Spleen (tissue), 11 donors: Measurements from ENCODE around the gene GDI1. TPM values are rescaled to one million over a fixed set of nuclear protein-coding genes. Genes with fewer than 3 reads are reported as not detected.

Source experiments
- DNase-seq: peaks from one replicate; pipeline ENCODE4 v3.0.0-alpha.2; 2020
- H3K27ac ChIP-seq, 8 donors: fragments of 200-600 bp; sonication (generic) in 7 of 8; 1 replicate in 4 of 8; 2 replicates in 4 of 8; pipeline versions ENCODE4 v1.5.0 to v1.8.0; 2016 to 2021; ENCODE audit warnings: inconsistent platforms in 4 of 8, mild to moderate bottlenecking in 4 of 8, moderate library complexity in 1 of 8
- H3K27me3 ChIP-seq, 7 donors: fragments of 200-600 bp; sonication (generic) in 6 of 7; replicated peaks in 1 of 7; 1 replicate in 4 of 7; 2 replicates in 3 of 7; pipeline versions ENCODE4 v1.5.0 to v1.8.0; 2016 to 2021; ENCODE audit warnings: inconsistent platforms in 3 of 7, mild to moderate bottlenecking in 1 of 7
- H3K36me3 ChIP-seq, 6 donors: fragments of 200-600 bp; sonication (generic) in 5 of 6; 1 replicate in 4 of 6; 2 replicates in 2 of 6; pipeline versions ENCODE4 v1.5.0 to v1.8.0; 2016 to 2021; ENCODE audit warnings: inconsistent platforms in 2 of 6
- H3K4me1 ChIP-seq, 6 donors: fragments of 200-600 bp; sonication (generic) in 5 of 6; 1 replicate in 3 of 6; 2 replicates in 3 of 6; pipeline versions ENCODE4 v1.5.0 to v1.8.0; 2016 to 2021; ENCODE audit warnings: inconsistent platforms in 3 of 6
- H3K4me3 ChIP-seq, 8 donors: fragments of 200-600 bp; sonication (generic) in 7 of 8; 1 replicate in 4 of 8; 2 replicates in 4 of 8; pipeline versions ENCODE4 v1.5.0 to v1.8.0; 2016 to 2021; ENCODE audit warnings: inconsistent platforms in 4 of 8, mild to moderate bottlenecking in 4 of 8, moderate library complexity in 2 of 8
- H3K9me3 ChIP-seq, 8 donors: fragments of 200-600 bp; sonication (generic) in 7 of 8; 1 replicate in 4 of 8; 2 replicates in 4 of 8; pipeline versions ENCODE4 v1.5.0 to v1.8.0; 2016 to 2021; ENCODE audit warnings: inconsistent platforms in 4 of 8
- POLR2A ChIP-seq, 3 donors: fragments of 450-650 bp; IDR thresholded peaks; one replicate each; pipeline ENCODE4 v1.5.1; 2017; ENCODE audit warnings: antibody characterized with exemption in 3 of 3, mild to moderate bottlenecking in 1 of 3
- POLR2AphosphoS5 ChIP-seq, 3 donors: sonication (generic); formaldehyde crosslinking; IDR thresholded peaks; one replicate each; pipeline ENCODE4 v1.5.1; 2017; ENCODE audit warnings: antibody characterized with exemption in 3 of 3
- WGBS, 5 donors: extraction: QIAGEN DNeasy Blood & Tissue Kit in 3 of 5; methylation state at CpG; one replicate each; pipeline versions ENCODE4 v1.1.5 to v1.1.7; 2013 to 2018; 5-methylcytosine and 5-hydroxymethylcytosine counted together
- intact Hi-C: fragments of 100-400 bp; cut with DNase I; formaldehyde crosslinking; loops from one replicate; pipeline ENCODE4 v1.15.0; 2023; ENCODE audit warnings: low total_unique reads
- polyA plus RNA-seq, 3 donors: library from polyadenylated mRNA; stranded (reverse); fragments of 200-250 nt; gene quantifications; one replicate each; pipeline ENCODE4 v1.2.1, GENCODE V29; 2013
- total RNA-seq, 7 donors: library from RNA; depleted of rRNA in 3 of 7; stranded (reverse); fragments of >200 nt in 3 of 7; fragmentation: NEBNext Ultra II Directional in 4 of 7; extraction: Animal tissue kit (Norgen Biotek cat#: 25700) in 4 of 7; gene quantifications; one replicate each; pipeline versions ENCODE4 v1.1.0 to v1.2.1, GENCODE V29; 2016 to 2021
- TF ChIP-seq, protein P1 (sequence below), 11 experiments: fragments of 200-600 bp in 7 of 11; fragments of 450-650 bp in 4 of 11; sonication (generic) in 4 of 11; IDR thresholded peaks in 8 of 11; conservative IDR thresholded peaks in 3 of 11; 1 replicate in 7 of 11; 2 replicates in 4 of 11; pipeline versions ENCODE4 v1.4.0 to v1.8.0; 2016 to 2021; ENCODE audit warnings: antibody characterized with exemption in 11 of 11, inconsistent platforms in 4 of 11, mild to moderate bottlenecking in 1 of 11
- donor health status: healthy with polysubstance abuse.
- donor health status: DM: no; HTN: no; CAD: no; lungs with moderate emphysema.
- donor health status: DM: no; HTN: no; CAD: no.
- donor health status: Bipolar disorder and iron deficiency.
- donor health status: healthy.
- donor health status: DM: no; HTN: no; CAD: no.
- donor health status: DM: yes; HTN: yes; CAD: no.

The GDI1 gene
- total and polyA plus RNA-seq, 10 donors: 56.2 to 137 (median 111) TPM

DNA sequence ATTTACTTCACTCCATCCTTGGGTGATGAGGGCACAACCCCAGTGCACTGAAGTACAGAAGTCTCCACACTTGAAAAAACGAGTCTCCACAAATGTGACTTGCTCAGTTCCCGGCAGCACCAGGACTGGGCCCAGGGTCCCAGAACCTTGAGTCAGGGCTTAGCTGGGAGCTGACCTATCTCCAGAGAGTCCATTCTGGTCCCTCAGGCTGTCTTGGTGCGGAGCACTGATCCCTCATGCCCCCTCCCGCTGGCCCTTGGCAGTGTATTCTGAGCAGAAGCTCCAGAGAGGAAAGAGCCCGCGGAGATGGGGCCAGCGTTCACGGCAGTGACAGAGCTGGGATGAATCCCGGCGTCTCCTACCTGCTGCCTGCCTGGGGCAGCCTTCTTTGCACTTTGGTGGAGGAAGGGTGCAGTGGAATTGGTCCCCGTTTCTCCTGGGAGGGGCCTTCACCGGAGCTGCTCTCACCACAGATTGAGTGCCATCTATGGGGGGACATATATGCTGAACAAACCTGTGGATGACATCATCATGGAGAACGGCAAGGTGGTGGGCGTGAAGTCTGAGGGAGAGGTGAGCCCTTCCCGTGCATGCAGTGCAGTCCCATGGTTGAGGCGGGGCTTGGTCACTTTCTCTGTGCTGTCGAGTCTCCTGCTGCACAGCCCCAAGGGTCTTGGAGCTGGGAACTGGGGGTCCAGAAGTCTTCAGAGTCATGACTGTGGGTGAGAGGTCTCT, 3.8 kb downstream of the GDI1 start:
- TF ChIP-seq POLR2A (IDR thresholded peaks at IDR 0.05): no peak
- no peak overlapping the region for H3K4me3 ChIP-seq
- intact Hi-C loops: no loop called here
- H3K4me1 ChIP-seq: peaks cover 9 to 77% (median 33%) of the 10 kb centered on the region in 6 donors
- H3K27ac ChIP-seq: peak overlapping the region in 2 of 8 donors; percentile 32 to 42
- peaks cover 0 to 54% (median 18%) of the 10 kb centered on the region in 6 donors for H3K36me3 ChIP-seq
- peak; percentile 65 for DNase-seq
- H3K9me3 ChIP-seq: no peaks in the 10 kb centered on the region
- H3K27me3 ChIP-seq: peaks cover 0 to 6% (median 0%) of the 10 kb centered on the region in 7 donors
- WGBS, 5 donors: 86 to 91% (median 90%) methylated on average over 10 to 17 of the region's 17 CpGs

DNA sequence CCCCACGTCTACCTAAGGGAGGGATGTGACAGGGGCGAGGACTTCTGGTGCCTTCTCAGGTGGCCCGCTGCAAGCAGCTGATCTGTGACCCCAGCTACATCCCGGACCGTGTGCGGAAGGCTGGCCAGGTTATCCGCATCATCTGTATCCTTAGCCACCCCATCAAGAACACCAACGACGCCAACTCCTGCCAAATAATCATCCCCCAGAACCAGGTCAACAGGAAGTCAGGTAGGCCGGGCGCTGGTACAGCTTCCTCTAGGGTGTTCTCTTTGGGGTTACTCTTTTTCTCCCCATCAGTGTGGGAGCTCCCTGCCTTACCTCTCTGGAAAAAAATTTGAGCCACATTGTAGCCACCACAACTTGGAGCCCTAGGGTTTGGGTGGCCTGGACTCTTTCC, 4.6 kb downstream of the GDI1 start:
- no peak overlapping the region for H3K4me3 ChIP-seq
- peaks cover 9 to 75% (median 33%) of the 10 kb centered on the region in 6 donors for H3K4me1 ChIP-seq
- no peaks in the 10 kb centered on the region for H3K9me3 ChIP-seq
- H3K27ac ChIP-seq: peak overlapping the region in 2 of 8 donors; percentile 32 to 42
- peaks cover 0 to 59% (median 18%) of the 10 kb centered on the region in 6 donors for H3K36me3 ChIP-seq
- intact Hi-C loops: no loop called here
- peaks cover 0 to 6% (median 0%) of the 10 kb centered on the region in 7 donors for H3K27me3 ChIP-seq
- 82 to 95% (median 87%) methylated on average over 7 to 11 of the region's 11 CpGs for WGBS, 5 donors
- DNase-seq: peak; percentile 71
- TF ChIP-seq POLR2A (IDR thresholded peaks at IDR 0.05): no peak
- TF ChIP-seq, protein P1, sequence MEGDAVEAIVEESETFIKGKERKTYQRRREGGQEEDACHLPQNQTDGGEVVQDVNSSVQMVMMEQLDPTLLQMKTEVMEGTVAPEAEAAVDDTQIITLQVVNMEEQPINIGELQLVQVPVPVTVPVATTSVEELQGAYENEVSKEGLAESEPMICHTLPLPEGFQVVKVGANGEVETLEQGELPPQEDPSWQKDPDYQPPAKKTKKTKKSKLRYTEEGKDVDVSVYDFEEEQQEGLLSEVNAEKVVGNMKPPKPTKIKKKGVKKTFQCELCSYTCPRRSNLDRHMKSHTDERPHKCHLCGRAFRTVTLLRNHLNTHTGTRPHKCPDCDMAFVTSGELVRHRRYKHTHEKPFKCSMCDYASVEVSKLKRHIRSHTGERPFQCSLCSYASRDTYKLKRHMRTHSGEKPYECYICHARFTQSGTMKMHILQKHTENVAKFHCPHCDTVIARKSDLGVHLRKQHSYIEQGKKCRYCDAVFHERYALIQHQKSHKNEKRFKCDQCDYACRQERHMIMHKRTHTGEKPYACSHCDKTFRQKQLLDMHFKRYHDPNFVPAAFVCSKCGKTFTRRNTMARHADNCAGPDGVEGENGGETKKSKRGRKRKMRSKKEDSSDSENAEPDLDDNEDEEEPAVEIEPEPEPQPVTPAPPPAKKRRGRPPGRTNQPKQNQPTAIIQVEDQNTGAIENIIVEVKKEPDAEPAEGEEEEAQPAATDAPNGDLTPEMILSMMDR (IDR thresholded peaks at IDR 0.05 in 8 of 11, conservative IDR thresholded peaks at IDR 0.05 in 3 of 11): no peak
- no peak for TF ChIP-seq POLR2AphosphoS5 (IDR thresholded peaks at IDR 0.05)

DNA sequence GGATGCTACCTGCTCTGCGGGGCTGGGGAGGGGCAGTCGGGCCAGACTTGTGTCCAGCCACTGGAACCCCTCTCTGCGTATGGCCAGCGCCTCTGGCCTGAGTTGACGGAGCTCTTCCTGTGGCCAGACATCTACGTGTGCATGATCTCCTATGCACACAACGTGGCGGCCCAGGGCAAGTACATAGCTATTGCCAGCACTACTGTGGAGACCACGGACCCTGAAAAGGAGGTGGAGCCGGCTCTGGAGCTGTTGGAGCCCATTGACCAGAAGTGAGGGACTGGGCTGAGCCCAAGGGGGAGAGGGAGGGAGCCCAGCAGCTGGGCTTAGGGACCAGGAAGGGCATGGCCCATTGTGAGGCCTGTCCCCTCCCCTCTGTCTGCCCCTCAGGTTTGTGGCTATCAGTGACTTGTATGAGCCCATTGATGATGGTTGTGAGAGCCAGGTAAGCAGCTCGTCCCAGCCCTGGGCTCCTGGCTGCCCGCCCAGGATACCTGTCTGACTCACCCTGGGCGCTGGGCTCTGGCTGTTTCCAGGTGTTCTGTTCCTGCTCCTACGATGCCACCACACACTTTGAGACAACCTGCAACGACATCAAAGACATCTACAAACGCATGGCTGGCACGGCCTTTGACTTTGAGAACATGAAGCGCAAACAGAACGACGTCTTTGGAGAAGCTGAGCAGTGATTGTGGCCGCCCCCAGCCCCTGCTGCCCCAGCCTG, 5.2 kb downstream of the GDI1 start:
- Histone ChIP-seq H3K27me3 (peaks cover 0 to 6% (median 0%) of the 10 kb centered on the region in 7 donors), H3K9me3 (no peaks in the 10 kb centered on the region), H3K36me3 (peaks cover 0 to 64% (median 18%) of the 10 kb centered on the region in 6 donors), H3K27ac (peak overlapping the region in 1 of 8 donors; percentile 42), H3K4me3 (no peak overlapping the region), H3K4me1 (peaks cover 9 to 75% (median 33%) of the 10 kb centered on the region in 6 donors)
- WGBS, 5 donors: 79 to 95% (median 87%) methylated on average over 8 to 21 of the region's 21 CpGs
- TF ChIP-seq, protein P1 (IDR thresholded peaks at IDR 0.05 in 8 of 11, conservative IDR thresholded peaks at IDR 0.05 in 3 of 11): no peak
- no peak for TF ChIP-seq POLR2AphosphoS5 (IDR thresholded peaks at IDR 0.05)
- TF ChIP-seq POLR2A (IDR thresholded peaks at IDR 0.05): no peak
- DNase-seq: peak; percentile 65
- intact Hi-C loops: no loop called here

DNA sequence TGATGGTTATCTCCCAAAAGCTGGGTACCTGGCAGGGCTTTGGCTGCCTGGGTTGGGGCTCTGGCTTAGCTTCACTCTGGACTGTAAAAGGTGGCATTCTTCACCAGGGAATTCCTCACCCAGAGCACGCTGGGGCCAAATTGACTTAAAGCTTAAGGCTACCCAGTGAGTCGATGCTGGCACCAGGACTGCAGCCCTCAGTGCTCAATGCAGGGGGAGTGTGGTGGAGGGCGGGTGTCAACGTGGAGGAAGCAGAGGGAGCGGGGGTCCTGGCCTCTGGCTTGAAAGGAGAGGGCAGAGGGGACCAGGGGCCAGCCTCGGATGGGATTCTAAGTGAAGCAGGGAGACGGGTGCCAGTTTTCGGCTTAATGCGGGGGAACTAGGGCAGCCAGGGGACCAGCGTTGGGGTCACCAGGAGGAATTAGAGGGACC, 6.5 kb downstream of the GDI1 start:
- Histone ChIP-seq H3K27ac (peak overlapping the region; percentile 46 to 91 (median 78)), H3K27me3 (peaks cover 0 to 6% (median 0%) of the 10 kb centered on the region in 7 donors), H3K4me3 (peak overlapping the region in 3 of 8 donors; percentile 51 to 78 (median 62)), H3K36me3 (peaks cover 0 to 77% (median 19%) of the 10 kb centered on the region in 6 donors), H3K9me3 (no peaks in the 10 kb centered on the region), H3K4me1 (peaks cover 8 to 65% (median 25%) of the 10 kb centered on the region in 6 donors)
- 9 to 55% (median 20%) methylated on average over 6 to 10 of the region's 10 CpGs for WGBS, 5 donors
- TF ChIP-seq POLR2A (IDR thresholded peaks at IDR 0.05) (no peak), POLR2AphosphoS5 (IDR thresholded peaks at IDR 0.05) (no peak)
- TF ChIP-seq, protein P1 (IDR thresholded peaks at IDR 0.05 in 8 of 11, conservative IDR thresholded peaks at IDR 0.05 in 3 of 11): no peak
- DNase-seq: no peak
- intact Hi-C loops: no loop called here
